ENCODE data around the gene CFAP57.
A peak's percentile ranks its signal among the peaks of the same experiment; 100 is the strongest.
"Not testable (repeated sequence)": the region's sequence is repeated elsewhere in the genome, so short reads cannot be mapped to it uniquely, and the experiment has no call there.

The CFAP57 gene

GRCh38 chr1:43171876-43172526 is at the start of gene CFAP57, which contains the start of gene EBNA1BP2:
CFAP57 (plus strand) TSS chr1:43172330; CDS start chr1:43172754, 424 bp downstream.
EBNA1BP2 (minus strand) TSS chr1:43172290; CDS start chr1:43172118, 172 bp downstream.
- peak; percentile 76 for DNase-seq

GRCh38 chr1:43123031-43123430 is 49.1 kb upstream of the CFAP57 start:
- no peak for DNase-seq

- DNase-seq: no peak
Measured at GRCh38 chr1:43128816-43129215, 43.3 kb upstream of the CFAP57 start.

GRCh38 chr1:43129426-43129825 is 42.7 kb upstream of the CFAP57 start:
- no peak for DNase-seq

GRCh38 chr1:43134068-43134467 is 38.1 kb upstream of the CFAP57 start:
- no peak for DNase-seq

GRCh38 chr1:43134640-43135039 is 37.5 kb upstream of the CFAP57 start:
- DNase-seq: no peak

- no peak for DNase-seq
Measured at GRCh38 chr1:43135857-43136781, 36.0 kb upstream of the CFAP57 start.

GRCh38 chr1:43137445-43138052 is 34.6 kb upstream of the CFAP57 start:
- no peak for DNase-seq

GRCh38 chr1:43139295-43139694 is 32.8 kb upstream of the CFAP57 start:
- DNase-seq: not testable (repeated sequence)

- DNase-seq: no peak
Measured at GRCh38 chr1:43140010-43140409, 32.1 kb upstream of the CFAP57 start.

GRCh38 chr1:43140583-43140982 is 31.5 kb upstream of the CFAP57 start:
- DNase-seq: no peak

- DNase-seq: no peak
Measured at GRCh38 chr1:43143441-43143888, 28.7 kb upstream of the CFAP57 start.

GRCh38 chr1:43144237-43144636 is 27.9 kb upstream of the CFAP57 start:
- no peak for DNase-seq

- peak; percentile 96 for DNase-seq
Measured at GRCh38 chr1:43147625-43148327, 24.4 kb upstream of the CFAP57 start.

- no peak for DNase-seq
Measured at GRCh38 chr1:43149889-43150288, 22.2 kb upstream of the CFAP57 start.

- DNase-seq: peak; percentile 16
Measured at GRCh38 chr1:43152866-43153265, 19.3 kb upstream of the CFAP57 start.

- no peak for DNase-seq
Measured at GRCh38 chr1:43153443-43153842, 18.7 kb upstream of the CFAP57 start.

- no peak for DNase-seq
Measured at GRCh38 chr1:43156026-43156425, 16.1 kb upstream of the CFAP57 start.

GRCh38 chr1:43165162-43165561 is 7.0 kb upstream of the CFAP57 start:
- DNase-seq: no peak

- no peak for DNase-seq
Measured at GRCh38 chr1:43165765-43166164, 6.4 kb upstream of the CFAP57 start.

GRCh38 chr1:43171312-43171875 is 736 bp upstream of the CFAP57 start:
- DNase-seq: no peak

- DNase-seq: peak; percentile 52
Measured at GRCh38 chr1:43172527-43172972, 420 bp downstream of the CFAP57 start.
